Body of pancreas (tissue), 4 donors: ENCODE measurements around the gene RALB.
"Not testable (repeated sequence)": the region's sequence is repeated elsewhere in the genome, so short reads cannot be mapped to it uniquely, and the experiment has no call there.

ENCODE experiments used
- CTCF ChIP-seq, 7 experiments: fragments of 450-650 bp in 4 of 7; fragments of 200-600 bp in 3 of 7; sonication (generic) in 3 of 7; IDR thresholded peaks; one replicate each; pipeline ENCODE4 v1.5.1; 2016 to 2019; ENCODE audit warnings: antibody characterized with exemption in 7 of 7
- POLR2A ChIP-seq, 3 donors: fragments of 450-650 bp; IDR thresholded peaks; one replicate each; pipeline ENCODE4 v1.6.1; 2016; ENCODE audit warnings: antibody characterized with exemption in 3 of 3, mild to moderate bottlenecking in 2 of 3

DNA sequence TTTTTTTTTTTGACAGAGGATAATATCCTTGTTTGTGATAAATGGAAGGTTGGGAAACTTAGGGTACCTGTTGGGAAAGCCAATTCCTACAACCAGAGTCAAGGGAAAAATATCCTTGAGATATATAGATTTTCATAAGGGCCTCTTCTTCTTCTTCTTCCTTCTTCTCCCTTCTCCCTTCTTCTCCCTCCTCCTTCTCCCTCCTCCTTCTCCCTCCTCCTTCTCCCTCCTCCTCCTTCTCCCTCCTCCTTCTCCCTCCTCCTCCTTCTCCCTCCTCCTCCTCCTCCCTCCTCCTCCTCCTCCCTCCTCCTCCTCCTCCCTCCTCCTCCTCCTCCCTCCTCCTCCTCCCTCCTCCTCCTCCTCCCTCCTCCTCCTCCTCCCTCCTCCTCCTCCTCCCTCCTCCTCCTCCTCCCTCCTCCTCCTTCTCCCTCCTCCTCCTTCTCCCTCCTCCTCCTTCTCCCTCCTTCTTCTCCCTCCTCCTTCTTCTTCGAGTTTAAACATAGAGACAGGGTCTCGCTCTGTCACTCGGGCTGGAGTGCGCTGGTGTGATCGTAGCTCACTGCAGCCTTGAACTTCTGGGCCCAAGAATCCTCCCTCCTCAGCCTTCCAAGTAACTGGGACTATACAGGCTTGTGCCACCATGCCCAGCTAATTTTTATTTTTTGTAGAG lies 68.4 kb downstream of the RALB start:
- TF ChIP-seq CTCF, POLR2A (IDR thresholded peaks at IDR 0.05): not testable (repeated sequence)
